GM21723 (cell line): ENCODE data around the gene POLA1.
A peak's percentile ranks its signal among the peaks of the same experiment; 100 is the strongest.

Experiments used
- ATAC-seq: cut with Tn5 transposase; IDR thresholded peaks from one replicate; pipeline ENCODE4 v1.9.1; 2021; ENCODE audit warnings: mild to moderate bottlenecking, moderate library complexity; ENCODE audit not compliant: unreplicated experiment

The POLA1 gene

GRCh38 chrX:25019707-25020390 lies 326.1 kb downstream of the POLA1 start:
- no peak for ATAC-seq

- ATAC-seq, result peak; percentile 23
Observed at GRCh38 chrX:25020391-25020904, 326.7 kb downstream of the POLA1 start.

- ATAC-seq, result peak; percentile 64
Observed at GRCh38 chrX:25020905-25021449, 327.3 kb downstream of the POLA1 start.

GRCh38 chrX:25022499-25023325 lies 329.0 kb downstream of the POLA1 start:
- no peak for ATAC-seq

- ATAC-seq, result no peak
Observed at GRCh38 chrX:25023908-25024307, 330.2 kb downstream of the POLA1 start.

- ATAC-seq, result no peak
Observed at GRCh38 chrX:25025615-25026014, 331.9 kb downstream of the POLA1 start.

GRCh38 chrX:25026576-25026975 lies 332.9 kb downstream of the POLA1 start:
- no peak for ATAC-seq

GRCh38 chrX:25028726-25029125 lies 335.0 kb downstream of the POLA1 start:
- ATAC-seq, result no peak

- no peak for ATAC-seq
Observed at GRCh38 chrX:25029288-25029825, 335.6 kb downstream of the POLA1 start.

GRCh38 chrX:25034889-25035288 lies 341.2 kb downstream of the POLA1 start:
- no peak for ATAC-seq

GRCh38 chrX:25039036-25039435 lies 345.3 kb downstream of the POLA1 start:
- no peak for ATAC-seq

GRCh38 chrX:25043192-25043591 lies 349.5 kb downstream of the POLA1 start:
- no peak for ATAC-seq
